ENCODE data around the gene IGF1R.

IGF1R gene

GRCh38 chr15:98676586-98677270, 28.4 kb downstream of the IGF1R start:
- TF ChIP-seq CTCF (conservative IDR thresholded peaks at IDR 0.05), result no peak
- TF ChIP-seq ZFX (IDR thresholded peaks at IDR 0.05), result no peak
- no peak overlapping the region for H3K27ac ChIP-seq

GRCh38 chr15:98677345-98678059, 29.2 kb downstream of the IGF1R start:
- H3K27ac ChIP-seq, result no peak overlapping the region
- TF ChIP-seq ZFX (IDR thresholded peaks at IDR 0.05) (no peak), CTCF (conservative IDR thresholded peaks at IDR 0.05) (no peak)

- no peak overlapping the region for H3K27ac ChIP-seq
Observed at GRCh38 chr15:98678484-98678883, 30.1 kb downstream of the IGF1R start.

GRCh38 chr15:98681061-98681460, 32.7 kb downstream of the IGF1R start:
- TF ChIP-seq CTCF (conservative IDR thresholded peaks at IDR 0.05), result no peak
- no peak for TF ChIP-seq ZFX (IDR thresholded peaks at IDR 0.05)
- no peak overlapping the region for H3K27ac ChIP-seq

More at GRCh38 chr15:98678484-98678883, 30.1 kb downstream of the IGF1R start:
- TF ChIP-seq CTCF (conservative IDR thresholded peaks at IDR 0.05) (no peak), ZFX (IDR thresholded peaks at IDR 0.05) (no peak)

GRCh38 chr15:98682992-98683701, 34.8 kb downstream of the IGF1R start:
- no peak overlapping the region for H3K27ac ChIP-seq

GRCh38 chr15:98683831-98684230, 35.5 kb downstream of the IGF1R start:
- TF ChIP-seq ZFX (IDR thresholded peaks at IDR 0.05) (no peak), CTCF (conservative IDR thresholded peaks at IDR 0.05) (no peak)
- no peak overlapping the region for H3K27ac ChIP-seq

More at GRCh38 chr15:98682992-98683701, 34.8 kb downstream of the IGF1R start:
- TF ChIP-seq ZFX (IDR thresholded peaks at IDR 0.05), result no peak
- TF ChIP-seq CTCF (conservative IDR thresholded peaks at IDR 0.05), result no peak

GRCh38 chr15:98684436-98684835, 36.1 kb downstream of the IGF1R start:
- TF ChIP-seq CTCF (conservative IDR thresholded peaks at IDR 0.05) (no peak), ZFX (IDR thresholded peaks at IDR 0.05) (no peak)
- no peak overlapping the region for H3K27ac ChIP-seq
